Mucosa of descending colon (tissue), 3 donors: ENCODE data around the gene CDH4. TPM values are rescaled to one million over a fixed set of nuclear protein-coding genes. Genes with fewer than 3 reads are reported as not detected.
A peak's percentile ranks its signal among the peaks of the same experiment; 100 is the strongest.

ENCODE experiments used
- ATAC-seq: fragments of 200-7000 bp; cut with Tn5 transposase; one replicate; pipeline ENCODE4 v1.9.1; 2020; ENCODE audit warnings: mild to moderate bottlenecking, moderate library complexity
- DNase-seq, 3 donors: peaks; one replicate each; pipeline ENCODE4 v3.0.0-alpha.2; 2020
- H3K36me3 ChIP-seq: fragments of 200-600 bp; one replicate; pipeline ENCODE4 v1.8.0; 2021; ENCODE audit warnings: low read depth, mild to moderate bottlenecking
- H3K4me1 ChIP-seq: fragments of 200-600 bp; one replicate; pipeline ENCODE4 v1.8.0; 2021; ENCODE audit warnings: low read depth, mild to moderate bottlenecking
- H3K4me3 ChIP-seq: fragments of 200-600 bp; one replicate; pipeline ENCODE4 v1.8.0; 2021; ENCODE audit warnings: mild to moderate bottlenecking
- H3K9me3 ChIP-seq: fragments of 200-600 bp; one replicate; pipeline ENCODE4 v1.8.0; 2021; ENCODE audit warnings: mild to moderate bottlenecking
- intact Hi-C, 2 donors: fragments of 100-400 bp; cut with DNase I in 1 of 2; cut with micrococcal nuclease in 1 of 2; formaldehyde crosslinking; loops; one replicate each; pipeline versions ENCODE4 v1.11.0 to v1.11.1; 2022; cut with DNase I, micrococcal nuclease
- total RNA-seq, 3 donors: library from RNA; stranded (reverse); fragmentation: NEBNext Ultra II Directional in 2 of 3; extraction: Animal tissue kit (Norgen Biotek cat#: 25700) in 2 of 3; gene quantifications; one replicate each; pipeline versions ENCODE4 v1.2.1 to v1.2.4, GENCODE V29; 2021 to 2023
- TF ChIP-seq, protein P1 (sequence below): fragments of 200-600 bp; IDR thresholded peaks from one replicate; pipeline ENCODE4 v1.8.0; 2022; ENCODE audit warnings: antibody characterized with exemption, mild to moderate bottlenecking
- donor health status: DM: no; HTN: no; CAD: no; lungs with moderate emphysema.
- donor health status: DM: no; HTN: no; CAD: no.
- donor health status: DM: no; HTN: yes; CAD: no.

Gene CDH4
- total RNA-seq, 3 donors from 2014 or later = 0.16 TPM; not detected in 2

DNA sequence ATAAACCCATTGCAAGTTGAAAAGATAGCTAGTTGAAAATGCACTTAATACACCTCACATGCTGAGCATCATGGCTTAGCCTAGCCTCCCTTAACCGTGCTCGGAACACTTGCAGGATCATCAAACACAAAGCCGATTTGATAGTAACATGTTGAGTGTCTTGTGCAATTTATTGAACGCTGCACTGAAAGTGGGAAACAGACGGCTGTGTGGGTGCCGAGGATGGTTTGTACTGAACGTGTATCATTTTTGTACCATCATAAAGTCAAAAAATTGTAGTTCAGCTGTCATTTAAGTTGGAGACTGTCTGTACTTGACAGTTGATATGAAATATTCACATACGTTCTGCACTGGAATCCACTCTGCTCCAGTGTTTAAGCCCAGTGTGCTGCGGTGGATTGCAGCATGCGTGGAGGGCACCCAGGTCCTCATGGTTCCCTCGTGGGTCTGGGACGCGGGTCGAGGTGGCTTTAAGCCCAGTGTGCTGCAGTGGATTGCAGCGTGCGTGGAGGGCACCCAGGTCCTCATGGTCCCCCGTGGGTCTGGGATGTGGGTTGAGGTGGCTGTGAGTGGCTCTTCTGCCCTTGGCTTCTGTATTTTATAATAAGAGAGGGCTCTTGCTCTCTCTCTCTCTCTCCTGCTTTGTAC is 77.0 kb downstream of the CDH4 start:
- H3K36me3 ChIP-seq = no peaks in the 10 kb centered on the region
- H3K9me3 ChIP-seq = no peaks in the 10 kb centered on the region
- DNase-seq (peak in 1 of 3 donors; percentile 72), ATAC-seq (peak; percentile 74)
- no peaks in the 10 kb centered on the region for H3K4me1 ChIP-seq
- intact Hi-C loops = no loop called here
- H3K4me3 ChIP-seq = no peak overlapping the region
- TF ChIP-seq, protein P1, sequence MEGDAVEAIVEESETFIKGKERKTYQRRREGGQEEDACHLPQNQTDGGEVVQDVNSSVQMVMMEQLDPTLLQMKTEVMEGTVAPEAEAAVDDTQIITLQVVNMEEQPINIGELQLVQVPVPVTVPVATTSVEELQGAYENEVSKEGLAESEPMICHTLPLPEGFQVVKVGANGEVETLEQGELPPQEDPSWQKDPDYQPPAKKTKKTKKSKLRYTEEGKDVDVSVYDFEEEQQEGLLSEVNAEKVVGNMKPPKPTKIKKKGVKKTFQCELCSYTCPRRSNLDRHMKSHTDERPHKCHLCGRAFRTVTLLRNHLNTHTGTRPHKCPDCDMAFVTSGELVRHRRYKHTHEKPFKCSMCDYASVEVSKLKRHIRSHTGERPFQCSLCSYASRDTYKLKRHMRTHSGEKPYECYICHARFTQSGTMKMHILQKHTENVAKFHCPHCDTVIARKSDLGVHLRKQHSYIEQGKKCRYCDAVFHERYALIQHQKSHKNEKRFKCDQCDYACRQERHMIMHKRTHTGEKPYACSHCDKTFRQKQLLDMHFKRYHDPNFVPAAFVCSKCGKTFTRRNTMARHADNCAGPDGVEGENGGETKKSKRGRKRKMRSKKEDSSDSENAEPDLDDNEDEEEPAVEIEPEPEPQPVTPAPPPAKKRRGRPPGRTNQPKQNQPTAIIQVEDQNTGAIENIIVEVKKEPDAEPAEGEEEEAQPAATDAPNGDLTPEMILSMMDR = no peak

DNA sequence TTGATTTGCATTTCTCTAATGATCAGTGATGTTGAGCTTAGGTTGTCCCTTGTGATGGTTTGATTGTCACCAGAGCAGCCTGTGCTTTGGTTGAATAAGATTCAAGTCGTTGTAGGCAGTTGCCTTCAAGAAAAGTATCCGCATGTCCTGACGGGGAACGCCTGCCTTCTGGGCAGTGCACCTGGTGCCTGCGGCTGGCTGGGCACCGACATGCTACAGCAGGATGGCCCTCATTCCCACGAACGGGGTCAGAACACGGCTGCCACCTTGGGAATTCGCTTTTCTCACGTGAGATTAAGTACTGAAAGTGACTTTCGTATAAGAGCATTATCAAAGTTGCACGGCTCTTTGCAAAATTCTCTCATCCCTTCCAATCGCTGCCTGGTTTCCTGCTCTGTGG is 78.4 kb downstream of the CDH4 start:
- no peak overlapping the region for H3K4me3 ChIP-seq
- TF ChIP-seq, protein P1 = no peak
- no peaks in the 10 kb centered on the region for H3K9me3 ChIP-seq
- DNase-seq (no peak), ATAC-seq (no peak)
- H3K36me3 ChIP-seq = no peaks in the 10 kb centered on the region
- H3K4me1 ChIP-seq = no peaks in the 10 kb centered on the region
- intact Hi-C loops = no loop called here

DNA sequence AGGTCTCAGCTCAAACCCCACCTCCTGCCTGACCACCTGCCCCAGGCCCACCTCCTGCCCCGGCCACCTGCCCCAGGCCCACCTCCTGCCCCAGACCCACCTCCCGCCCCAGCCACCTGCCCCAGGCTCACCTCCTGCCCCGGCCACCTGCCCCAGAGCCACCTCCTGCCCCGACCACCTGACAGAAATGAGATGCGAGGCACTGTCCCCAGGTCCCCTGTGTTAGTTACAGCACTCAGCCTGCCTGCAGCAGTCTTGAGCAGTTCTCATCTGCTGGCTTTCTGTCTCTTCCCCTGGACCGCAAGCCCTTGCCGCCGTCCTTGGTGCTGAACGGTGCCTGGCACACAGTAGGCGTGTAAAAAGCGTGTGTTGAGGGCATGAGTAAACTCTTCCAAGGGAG is 79.5 kb downstream of the CDH4 start:
- TF ChIP-seq, protein P1 = no peak
- Histone ChIP-seq H3K4me3 (no peak overlapping the region), H3K36me3 (no peaks in the 10 kb centered on the region), H3K9me3 (no peaks in the 10 kb centered on the region), H3K4me1 (no peaks in the 10 kb centered on the region)
- peak; percentile 38 for ATAC-seq
- no peak for DNase-seq
- intact Hi-C loops = no loop called here

DNA sequence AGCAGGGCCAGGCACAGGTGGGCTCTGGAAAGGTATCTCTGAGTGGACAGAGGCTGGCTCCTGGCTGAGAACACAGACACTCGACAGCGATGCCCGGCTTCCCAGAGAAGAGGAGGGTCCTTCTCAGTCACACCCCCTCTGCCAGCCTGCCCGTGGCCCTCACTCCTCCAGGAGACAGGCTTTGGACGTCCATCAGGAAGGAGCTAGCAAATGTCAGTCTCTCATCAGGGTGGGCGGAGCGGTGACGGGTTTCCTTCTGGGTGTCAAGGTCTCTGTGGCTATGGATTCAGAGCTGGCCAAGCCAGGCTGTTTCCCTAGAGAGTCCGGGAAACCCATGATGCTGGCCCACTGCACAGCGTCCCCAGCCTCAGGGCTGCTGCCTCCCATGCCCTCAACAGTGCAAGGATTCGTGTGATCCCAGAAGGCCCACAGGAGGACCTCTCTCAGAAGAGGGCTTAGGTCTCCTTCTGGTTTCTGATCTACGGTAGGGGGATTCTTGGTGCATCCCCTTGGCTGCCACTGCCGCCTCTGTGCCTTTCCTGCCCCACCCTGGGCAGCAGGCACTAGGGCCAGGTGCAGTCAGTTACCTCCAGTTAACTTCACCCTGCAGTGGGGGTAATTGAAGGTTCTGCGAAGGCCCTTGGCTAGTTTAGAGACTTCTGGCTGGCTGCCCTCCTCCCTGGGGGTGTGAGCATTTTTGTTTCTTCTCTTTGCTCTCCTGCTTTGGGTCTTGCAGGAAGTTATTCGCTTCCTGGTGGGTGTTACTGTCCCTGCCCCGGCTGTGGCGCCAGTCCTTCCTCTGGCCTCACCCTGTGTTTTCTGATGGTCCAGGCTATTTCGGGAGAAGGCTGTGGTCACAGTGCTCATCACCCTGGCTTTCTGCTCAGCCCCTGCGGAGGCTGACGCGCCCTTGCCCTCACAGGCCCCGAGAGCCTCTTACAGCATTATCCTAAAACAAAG is 80.2 kb downstream of the CDH4 start:
- H3K4me3 ChIP-seq = no peak overlapping the region
- H3K36me3 ChIP-seq = no peaks in the 10 kb centered on the region
- H3K9me3 ChIP-seq = no peaks in the 10 kb centered on the region
- intact Hi-C loops = no loop called here
- DNase-seq (no peak), ATAC-seq (no peak)
- H3K4me1 ChIP-seq = no peaks in the 10 kb centered on the region
- TF ChIP-seq, protein P1 = no peak

DNA sequence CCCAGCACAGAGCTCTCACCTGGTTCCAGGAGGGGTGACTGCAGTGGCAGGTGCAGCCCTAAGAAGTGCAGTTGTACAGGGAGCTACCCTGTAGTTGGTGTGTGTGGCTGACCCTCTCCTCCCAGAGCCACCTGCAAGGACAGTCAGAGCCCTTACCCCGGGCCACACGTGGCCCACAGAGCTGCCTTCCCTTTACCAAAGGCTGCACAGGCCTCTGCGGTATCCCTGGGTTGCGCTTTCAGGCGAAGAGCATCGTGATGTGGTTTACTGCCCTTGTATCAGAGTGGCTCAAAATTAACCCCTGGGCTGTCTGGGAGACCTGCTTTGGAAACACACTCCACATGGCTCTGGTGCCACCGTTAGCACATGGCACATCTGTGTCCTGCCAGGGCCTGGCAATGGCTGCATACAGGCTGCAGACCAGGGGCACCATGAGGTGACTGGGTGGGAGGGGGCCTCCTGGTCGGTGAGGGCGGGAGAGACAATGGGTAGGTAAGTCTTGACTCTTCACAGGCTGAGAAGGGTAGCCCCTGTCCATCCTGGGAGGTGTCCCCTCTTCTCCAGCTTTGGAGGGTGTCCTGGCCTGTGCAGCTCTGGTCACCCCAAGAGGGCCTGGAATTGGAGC is 81.5 kb downstream of the CDH4 start:
- intact Hi-C loops = no loop called here
- TF ChIP-seq, protein P1 = no peak
- Histone ChIP-seq H3K9me3 (no peaks in the 10 kb centered on the region), H3K36me3 (no peaks in the 10 kb centered on the region), H3K4me1 (no peaks in the 10 kb centered on the region), H3K4me3 (no peak overlapping the region)
- ATAC-seq (no peak), DNase-seq (no peak)
